IMR-90 (cell line): ENCODE measurements around the gene RNH1. TPM values are rescaled to one million over a fixed set of nuclear protein-coding genes. Genes with fewer than 3 reads are reported as not detected.

Experiments used
- ATAC-seq: fragments of 200-7000 bp; cut with Tn5 transposase; 2 replicates; pipeline ENCODE4 v1.9.1; 2020; ENCODE audit warnings: low read depth, mild to moderate bottlenecking, moderate library complexity
- BruUV-seq: library from RNA; stranded (reverse); fragments of 400-500 nt; replicated peaks from 2 replicates; lab custom pipeline; 2021; lab: Mats Ljungman, UMichigan
- CTCF ChIA-PET: fragments of 300-600 bp; formaldehyde crosslinking; extraction: SDS; loops from one replicate; lab custom pipeline; 2021; ENCODE audit warnings: antibody characterized with exemption; lab: Yijun Ruan, JAX
- POLR2A ChIA-PET: fragments of 300-600 bp; sonication (Branson Sonifier 250); formaldehyde crosslinking; loops from one replicate; lab custom pipeline; 2022; ENCODE audit warnings: antibody characterized with exemption; ENCODE audit not compliant: unreplicated experiment; lab: Charles Lee
- DNase-seq: peaks from one replicate; pipeline ENCODE4 v3.0.0; 2013
- H2AFZ ChIP-seq: replicated peaks from 2 replicates; pipeline ENCODE3; 2013; ENCODE audit warnings: low read length, mild to moderate bottlenecking; ENCODE audit not compliant: poor library complexity
- H2AK5ac ChIP-seq: 2 replicates; pipeline ENCODE4 v1.6.1; 2013; ENCODE audit warnings: low read depth, low read length, inconsistent platforms
- H2AK9ac ChIP-seq: replicated peaks from 2 replicates; pipeline ENCODE3; 2013; ENCODE audit warnings: mild to moderate bottlenecking, low read depth, low read length, moderate library complexity; ENCODE audit not compliant: poor library complexity
- H2BK120ac ChIP-seq: 2 replicates; pipeline ENCODE4 v1.6.1; 2013; ENCODE audit warnings: low read depth, low read length, inconsistent platforms
- H2BK15ac ChIP-seq: 3 replicates; pipeline ENCODE4 v1.6.1; 2013; ENCODE audit warnings: low read depth, low read length, inconsistent platforms
- H2BK20ac ChIP-seq: 2 replicates; pipeline ENCODE4 v1.6.1; 2013; ENCODE audit warnings: low read depth, mild to moderate bottlenecking, inconsistent platforms, low read length, moderate library complexity
- H2BK5ac ChIP-seq: 2 replicates; pipeline ENCODE4 v1.6.1; 2013; ENCODE audit warnings: mild to moderate bottlenecking, low read depth, low read length, inconsistent platforms; ENCODE audit not compliant: poor library complexity, severe bottlenecking
- H3K14ac ChIP-seq: replicated peaks from 2 replicates; pipeline ENCODE4 v1.6.1; 2013; ENCODE audit warnings: low read depth, low read length, inconsistent platforms
- H3K18ac ChIP-seq: 2 replicates; pipeline ENCODE4 v1.6.1; 2013; ENCODE audit warnings: low read depth, low read length, control low read depth
- H3K23ac ChIP-seq: 2 replicates; pipeline ENCODE4 v1.6.1; 2013; ENCODE audit warnings: low read depth, low read length, inconsistent platforms
- H3K27ac ChIP-seq: 2 replicates; pipeline ENCODE4 v1.5.1; 2013; ENCODE audit warnings: mild to moderate bottlenecking, control low read depth, low read length; ENCODE audit not compliant: insufficient read depth
- H3K27me3 ChIP-seq: 2 replicates; pipeline ENCODE4 v1.6.1; 2013; ENCODE audit warnings: low read length; ENCODE audit not compliant: control insufficient read depth, insufficient read depth
- H3K36me3 ChIP-seq: 2 replicates; pipeline ENCODE4 v1.6.1; 2013; ENCODE audit warnings: low read length, mixed read lengths; ENCODE audit not compliant: control insufficient read depth, insufficient read depth
- H3K4ac ChIP-seq: 2 replicates; pipeline ENCODE4 v1.6.1; 2013; ENCODE audit warnings: low read depth, low read length, inconsistent platforms
- H3K4me1 ChIP-seq: 2 replicates; pipeline ENCODE4 v1.6.1; 2013; ENCODE audit warnings: low read length, mixed read lengths; ENCODE audit not compliant: control insufficient read depth, insufficient read depth
- H3K4me2 ChIP-seq: 2 replicates; pipeline ENCODE4 v1.6.1; 2013; ENCODE audit warnings: low read depth, mild to moderate bottlenecking, control low read depth, low read length, moderate library complexity
- H3K4me3 ChIP-seq: 2 replicates; pipeline ENCODE4 v1.5.1; 2013; ENCODE audit warnings: low read depth, mild to moderate bottlenecking, control low read depth, low read length, moderate library complexity; ENCODE audit not compliant: insufficient read depth
- H3K56ac ChIP-seq: 2 replicates; pipeline ENCODE4 v1.6.1; 2013; ENCODE audit warnings: low read length, inconsistent platforms; ENCODE audit not compliant: insufficient read depth; ENCODE audit errors: extremely low read depth
- H3K79me1 ChIP-seq, 2 experiments: 2 replicates each; pipeline ENCODE4 v1.6.1; 2013; ENCODE audit warnings: low read length in 2 of 2, inconsistent platforms in 1 of 2, low read depth in 1 of 2
- H3K9ac ChIP-seq: 2 replicates; pipeline ENCODE4 v1.6.1; 2013; ENCODE audit warnings: low read depth, low read length, control low read depth
- H3K9me1 ChIP-seq: 2 replicates; pipeline ENCODE4 v1.6.1; 2013; ENCODE audit warnings: low read length, inconsistent platforms; ENCODE audit not compliant: insufficient read depth
- H3K9me3 ChIP-seq: 2 replicates; pipeline ENCODE4 v1.6.1; 2013; ENCODE audit warnings: low read length; ENCODE audit not compliant: control insufficient read depth, insufficient read depth
- H4K20me1 ChIP-seq: 2 replicates; pipeline ENCODE4 v1.6.1; 2013; ENCODE audit warnings: low read length, inconsistent platforms; ENCODE audit not compliant: insufficient read depth
- H4K5ac ChIP-seq: 2 replicates; pipeline ENCODE4 v1.6.1; 2013; ENCODE audit warnings: mild to moderate bottlenecking, low read depth, low read length, control low read depth
- H4K8ac ChIP-seq, 2 experiments: 2 replicates each; pipeline ENCODE4 v1.6.1; 2013; ENCODE audit warnings: low read depth in 2 of 2, low read length in 2 of 2, control low read depth in 1 of 2, inconsistent platforms in 1 of 2
- H4K91ac ChIP-seq: 2 replicates; pipeline ENCODE4 v1.6.1; 2013; ENCODE audit warnings: low read depth, low read length, inconsistent platforms; ENCODE audit not compliant: insufficient read depth
- BHLHE40 ChIP-seq: fragments of 150-350 bp; IDR thresholded peaks from 2 replicates; pipeline ENCODE4 v1.6.1; 2016; ENCODE audit warnings: mild to moderate bottlenecking, low read depth, low read length
- CEBPB ChIP-seq: IDR thresholded peaks from 2 replicates; pipeline ENCODE4 v1.6.1; 2012; ENCODE audit warnings: low read depth, low read length, improper control_type of control experiment
- CHD1 ChIP-seq: IDR thresholded peaks from 2 replicates; pipeline ENCODE4 v1.6.1; 2012; ENCODE audit warnings: low read depth, low read length, improper control_type of control experiment
- MAZ ChIP-seq: IDR thresholded peaks from 2 replicates; pipeline ENCODE4 v1.6.1; 2012; ENCODE audit warnings: low read depth, mild to moderate bottlenecking, low read length, improper control_type of control experiment, moderate library complexity, borderline replicate concordance
- NFE2L2 ChIP-seq: fragments of 150-350 bp; IDR thresholded peaks from 2 replicates; pipeline ENCODE4 v1.6.1; 2016; ENCODE audit warnings: low read depth, mild to moderate bottlenecking, low read length
- RAD21 ChIP-seq: IDR thresholded peaks from 2 replicates; pipeline ENCODE4 v1.6.1; 2012; ENCODE audit warnings: low read length, improper control_type of control experiment
- RCOR1 ChIP-seq: IDR thresholded peaks from 2 replicates; pipeline ENCODE4 v1.6.1; 2012; ENCODE audit warnings: mild to moderate bottlenecking, low read length, improper control_type of control experiment; ENCODE audit not compliant: insufficient replicate concordance
- RFX5 ChIP-seq: IDR thresholded peaks from 2 replicates; pipeline ENCODE4 v1.8.0; 2012; ENCODE audit warnings: low read depth, mild to moderate bottlenecking, low read length, moderate library complexity
- USF2 ChIP-seq: fragments of 150-350 bp; IDR thresholded peaks from 2 replicates; pipeline ENCODE4 v1.6.1; 2017; ENCODE audit warnings: mild to moderate bottlenecking, antibody characterized with exemption, low read length, low read depth
- WGBS, 2 experiments: methylation state at CpG; one replicate each; pipeline versions ENCODE4 v1.1.5 to v1.1.7; 2013; ENCODE audit warnings: missing lambda C conversion rate in 2 of 2; ENCODE audit not compliant: insufficient read length in 1 of 2; ENCODE audit errors: extremely low coverage in 2 of 2; 5-methylcytosine and 5-hydroxymethylcytosine counted together
- dilution Hi-C: fragments of 300-500 bp; cut with HindIII; formaldehyde crosslinking; loops from one replicate; pipeline ENCODE4 v1.14.3; 2018; ENCODE audit warnings: low sequenced_read_pairs; ENCODE audit not compliant: unreplicated experiment
- in situ Hi-C: fragments of 300-500 bp; cut with MboI; formaldehyde crosslinking; loops from 3 replicates; pipeline ENCODE4 v1.14.3; 2019; ENCODE audit warnings: low sequenced_read_pairs, inconsistent platforms, mixed read lengths
- intact Hi-C: fragments of 100-400 bp; cut with micrococcal nuclease; formaldehyde crosslinking; loops from 2 replicates; pipeline ENCODE4 v1.10.0; 2022
- polyA plus RNA-seq, 3 experiments: library from polyadenylated mRNA; depleted of rRNA; stranded (reverse); fragments of >200 nt; gene quantifications; 2 replicates each; pipeline ENCODE4 v1.2.3, GENCODE V29; 2012; ENCODE audit warnings: low replicate concordance in 1 of 3
- total RNA-seq: library from RNA; depleted of rRNA; stranded (reverse); fragments of >200 nt; gene quantifications from 2 replicates; pipeline ENCODE4 v1.2.3, GENCODE V29; 2012

Gene RNH1
- total and polyA plus RNA-seq, 2 of the 4 experiments (the other 2 are of a cell fraction): 138 to 247 TPM

- TF ChIP-seq MAZ (no peak), RAD21 (no peak)
Observed at GRCh38 chr11:550021-550745, 43.1 kb upstream of the RNH1 start (continued).

DNA sequence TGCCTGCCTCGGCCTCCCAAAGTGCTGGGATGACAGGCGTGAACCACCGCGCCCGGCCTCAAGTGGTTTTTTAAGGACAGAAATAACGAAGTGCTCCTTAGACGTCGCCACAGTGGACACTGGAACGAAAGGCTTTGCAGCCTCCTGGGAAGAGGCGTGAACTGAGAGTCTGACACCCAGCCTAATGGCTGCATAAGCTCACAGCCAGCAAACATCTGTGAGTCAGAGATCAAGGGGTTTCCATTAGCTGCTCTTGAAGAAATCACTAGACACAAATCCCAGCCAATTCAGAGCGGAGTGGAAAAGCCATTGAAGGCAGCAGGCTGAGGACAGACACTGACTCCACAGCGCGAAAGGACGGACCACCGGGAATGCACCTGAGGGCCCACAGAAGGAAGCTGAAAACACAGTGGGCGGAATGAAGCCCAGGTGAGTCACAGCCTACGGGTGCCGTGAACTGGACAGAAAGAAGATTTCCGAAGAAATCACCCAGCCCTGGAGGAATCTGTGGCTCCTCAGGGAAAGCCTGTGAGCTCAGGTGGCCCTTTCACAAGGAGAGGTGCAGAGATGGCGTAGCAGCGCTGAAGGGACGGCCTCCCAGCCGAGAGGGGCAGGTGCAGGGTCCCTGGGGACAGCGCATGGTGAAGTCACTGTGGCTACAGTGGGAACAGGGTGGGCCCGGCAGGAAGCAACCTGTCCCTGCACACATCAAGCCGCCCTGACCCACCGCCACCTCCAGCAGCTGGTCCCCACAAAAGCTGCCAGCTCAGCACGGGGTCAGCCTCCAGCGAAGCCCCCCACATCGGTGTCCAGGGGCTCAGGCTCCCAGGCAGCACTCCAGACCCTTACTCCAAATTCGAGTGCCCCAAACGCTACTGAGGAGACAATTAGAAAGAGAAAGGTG, 41.9 kb upstream of the RNH1 start:
- ATAC-seq: peak; percentile 11; the same call in 1 of the 2 replicates
- Histone ChIP-seq H2AK9ac (no peak overlapping the region), H3K9me3 (no peaks in the 10 kb centered on the region), H4K5ac (no peak overlapping the region), H3K4me2 (no peak overlapping the region), H3K36me3 (peaks cover 2% of the 10 kb centered on the region; the same call in 1 of the 2 replicates), H3K9me1 (no peaks in the 10 kb centered on the region), H3K27ac (no peak overlapping the region), H3K4me1 (no peaks in the 10 kb centered on the region), H2BK20ac (no peak overlapping the region), H4K20me1 (no peaks in the 10 kb centered on the region), H3K18ac (no peak overlapping the region), H3K14ac (no peak overlapping the region), H4K91ac (no peak overlapping the region), H3K79me1 (no peaks in the 10 kb centered on the region), H3K27me3 (peaks cover 10% of the 10 kb centered on the region; the same call in 1 of the 2 replicates), H3K56ac (no peak overlapping the region), H3K4ac (no peak overlapping the region), H3K23ac (no peak overlapping the region), H2BK5ac (no peak overlapping the region), H2BK15ac (no peak overlapping the region), H2AFZ (peak overlapping the region; percentile 56), H3K4me3 (no peak overlapping the region), H4K8ac (no peak overlapping the region), H2AK5ac (no peak overlapping the region), H2BK120ac (no peak overlapping the region), H3K9ac (no peak overlapping the region)
- no TSS peak for BruUV-seq
- dilution Hi-C loops (no loop called here), intact Hi-C loops (no loop called here), in situ Hi-C loops (no loop called here)
- ChIA-PET CTCF (no interaction called here), POLR2A (no interaction called here)
- 81% methylated on average over 22 of the region's 32 CpGs; no CpG with 5 or more reads in 1 of the 2 experiments for WGBS, 2 experiments
- no peak for DNase-seq
- TF ChIP-seq CHD1 (no peak), NFE2L2 (no peak), BHLHE40 (no peak), USF2 (no peak), RFX5 (no peak), CEBPB (no peak), MAZ (no peak), RCOR1 (no peak)
